Activated T-cell treated with anti-CD3 and anti-CD28 coated beads, Interleukin-2, amount 50 U/mL, for 72 hours (primary cell): ENCODE results near the gene HUS1. TPM values are rescaled to one million over a fixed set of nuclear protein-coding genes. Genes with fewer than 3 reads are reported as not detected.
"Not testable (repeated sequence)": the region's sequence is repeated elsewhere in the genome, so short reads cannot be mapped to it uniquely, and the experiment has no call there.

Source experiments
- ATAC-seq, 2 donors: fragments of 150-1000 bp; cut with Tn5 transposase; replicated peaks in 1 of 2; 2 replicates each; pipeline ENCODE4 v1.10.0; 2021; ENCODE audit warnings: moderate library complexity in 2 of 2, mild to moderate bottlenecking in 1 of 2
- DNase-seq, 2 donors: peaks; one replicate each; pipeline ENCODE4 v3.0.0; 2021 to 2022; ENCODE audit warnings: mixed read lengths in 1 of 2
- H3K27ac Mint-ChIP-seq: one replicate; pipeline ENCODE4 v1.8.0; 2022; ENCODE audit warnings: mild to moderate bottlenecking, moderate library complexity, mixed read lengths
- H3K27me3 Mint-ChIP-seq: one replicate; pipeline ENCODE4 v1.8.0; 2022; ENCODE audit warnings: low read depth, mixed read lengths
- H3K36me3 Mint-ChIP-seq, 2 donors: one replicate each; pipeline ENCODE4 v1.8.0; 2022; ENCODE audit warnings: mixed read lengths in 2 of 2, mild to moderate bottlenecking in 1 of 2; ENCODE audit not compliant: insufficient read depth in 2 of 2
- H3K4me1 Mint-ChIP-seq: one replicate; pipeline ENCODE4 v1.8.0; 2022; ENCODE audit warnings: low read depth, mixed read lengths
- H3K4me3 Mint-ChIP-seq, 2 donors: one replicate each; pipeline ENCODE4 v1.8.0; 2022; ENCODE audit warnings: mild to moderate bottlenecking in 2 of 2, mixed read lengths in 2 of 2, moderate library complexity in 2 of 2
- H3K9me3 Mint-ChIP-seq, 2 donors: one replicate each; pipeline ENCODE4 v1.8.0; 2022; ENCODE audit warnings: mixed read lengths in 2 of 2
- total RNA-seq, 2 donors: library from RNA; stranded (reverse); gene quantifications; one replicate each; pipeline ENCODE4 v1.2.3, GENCODE V29; 2022

The HUS1 gene
- total RNA-seq, 2 donors from 2014 or later: 38.3 to 41.1 TPM

- Mint-ChIP-seq H3K27ac (no peak within 1 kb of the TSS), H3K4me1 (no peaks in the 10 kb centered on the region), H3K4me3 (no peak within 1 kb of the TSS), H3K36me3 (no peaks in the 10 kb centered on the region), H3K9me3 (no peaks in the 10 kb centered on the region), H3K27me3 (no peaks in the 10 kb centered on the region)
- DNase-seq (no peak), ATAC-seq (no peak)
These were observed 31.1 kb downstream of the HUS1 start, which contains the start of gene PKD1L1 for GRCh38 chr7:47948141-47948790. PKD1L1 (minus strand) TSS chr7:47948466; CDS start chr7:47948440, 26 bp downstream.

DNA sequence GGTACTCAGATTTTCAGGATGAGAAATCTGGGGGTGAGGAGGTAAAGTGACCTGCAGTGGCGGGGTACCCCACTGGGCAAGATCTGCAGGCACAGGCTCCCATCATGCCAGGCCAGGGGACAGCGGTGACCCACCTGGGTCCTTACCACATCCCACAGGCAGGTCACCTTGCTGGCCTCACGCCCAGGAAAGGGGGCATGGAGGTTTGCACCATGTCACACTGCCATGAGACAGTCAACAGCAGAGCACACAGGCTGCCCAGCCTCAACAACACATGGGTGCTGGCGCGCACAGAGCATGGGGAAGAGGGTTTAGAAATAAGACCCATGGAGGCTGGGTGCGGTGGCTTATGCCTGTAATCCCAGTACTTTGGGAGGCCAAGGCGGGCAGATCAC is 32.1 kb downstream of the HUS1 start:
- H3K27ac Mint-ChIP-seq: no peak overlapping the region
- H3K4me1 Mint-ChIP-seq: no peaks in the 10 kb centered on the region
- no peak overlapping the region for H3K4me3 Mint-ChIP-seq
- no peaks in the 10 kb centered on the region for H3K27me3 Mint-ChIP-seq
- DNase-seq (no peak), ATAC-seq (no peak)
- H3K9me3 Mint-ChIP-seq: no peaks in the 10 kb centered on the region
- H3K36me3 Mint-ChIP-seq: no peaks in the 10 kb centered on the region

DNA sequence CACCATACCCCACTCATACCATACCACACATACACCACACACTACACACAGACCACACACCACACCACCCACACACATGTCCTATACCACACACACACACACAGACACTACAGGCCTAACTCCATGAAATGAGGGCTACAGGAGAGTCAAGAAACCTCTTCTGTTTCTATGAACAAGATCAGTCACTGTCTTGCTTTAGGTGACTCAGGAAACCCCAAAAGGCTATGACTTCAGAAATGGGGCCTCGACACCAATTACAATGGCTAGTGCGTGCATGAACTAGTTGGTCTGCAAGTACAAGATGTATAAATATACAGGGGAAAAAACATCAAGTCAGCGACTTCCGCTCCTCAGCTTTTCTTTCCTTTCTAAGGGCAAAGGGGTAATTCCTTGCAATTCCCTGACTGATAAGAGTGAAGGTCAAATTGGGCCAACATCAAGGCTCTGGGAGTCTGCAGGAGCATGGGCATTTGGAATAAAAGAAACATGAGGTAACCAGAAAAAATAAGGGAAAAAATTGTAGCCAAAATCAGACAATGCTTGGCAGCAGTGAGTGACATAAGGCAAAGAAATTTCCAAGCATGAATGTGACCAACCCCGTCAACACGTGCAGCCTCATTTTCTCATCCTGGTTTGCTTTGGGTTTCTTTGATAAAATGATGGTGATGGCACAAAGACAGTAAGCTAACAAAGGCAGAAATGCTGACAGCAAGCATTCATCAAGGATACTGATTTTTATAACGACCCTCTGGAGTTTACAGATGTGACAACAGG is 32.6 kb downstream of the HUS1 start:
- no peaks in the 10 kb centered on the region for H3K4me1 Mint-ChIP-seq
- DNase-seq (peak; percentile 11 to 15), ATAC-seq (peak; percentile 73 to 74)
- H3K9me3 Mint-ChIP-seq: no peaks in the 10 kb centered on the region
- no peaks in the 10 kb centered on the region for H3K27me3 Mint-ChIP-seq
- H3K4me3 Mint-ChIP-seq: no peak overlapping the region
- H3K36me3 Mint-ChIP-seq: no peaks in the 10 kb centered on the region
- H3K27ac Mint-ChIP-seq: no peak overlapping the region

DNA sequence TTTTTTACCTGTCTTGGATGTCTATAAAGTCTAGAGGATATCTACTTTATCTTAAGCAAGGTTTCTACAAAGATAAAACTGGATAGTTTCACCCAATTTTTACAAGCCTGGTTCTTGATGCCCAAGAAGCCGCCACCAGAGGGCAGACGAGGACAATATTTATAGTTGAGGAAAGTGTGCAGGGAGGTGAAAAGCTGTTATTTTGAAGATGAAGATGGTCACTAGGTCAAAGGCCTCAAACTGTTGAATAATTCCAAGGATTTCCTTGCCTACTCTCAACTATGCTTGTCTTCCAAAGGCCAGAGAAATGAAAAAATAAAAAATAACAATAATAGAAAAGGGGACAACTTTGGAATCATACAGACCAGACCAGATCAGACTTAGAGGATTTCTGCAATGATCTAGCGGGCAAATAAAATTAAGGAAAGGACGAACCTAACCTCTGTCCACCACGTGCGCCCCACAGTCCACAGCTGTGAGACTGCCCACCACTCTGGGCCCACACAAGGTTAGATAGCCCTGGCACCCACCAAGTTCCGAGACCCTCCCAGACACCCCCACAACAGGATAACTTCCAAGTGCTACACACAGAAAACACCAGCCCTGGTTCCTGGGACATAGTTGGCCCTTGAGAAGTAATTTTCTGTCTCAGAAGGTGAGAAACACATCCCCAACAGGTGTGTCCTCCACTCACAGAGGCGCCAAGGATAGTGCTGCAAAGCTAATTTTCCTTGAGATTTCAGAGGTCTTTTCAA is 34.0 kb downstream of the HUS1 start:
- Mint-ChIP-seq H3K9me3 (no peaks in the 10 kb centered on the region), H3K4me1 (no peaks in the 10 kb centered on the region), H3K27me3 (no peaks in the 10 kb centered on the region), H3K36me3 (no peaks in the 10 kb centered on the region), H3K27ac (no peak overlapping the region), H3K4me3 (no peak overlapping the region)
- ATAC-seq (peak in 1 of 2 donors; percentile 44), DNase-seq (peak; percentile 72 to 75)

- H3K4me3 Mint-ChIP-seq: no peak overlapping the region
- no peak for ATAC-seq
These were observed 34.7 kb downstream of the HUS1 start for GRCh38 chr7:47944536-47945260.

GRCh38 chr7:47943676-47944474 is 35.5 kb downstream of the HUS1 start:
- Mint-ChIP-seq H3K9me3 (no peaks in the 10 kb centered on the region), H3K4me1 (no peaks in the 10 kb centered on the region), H3K27me3 (no peaks in the 10 kb centered on the region), H3K36me3 (no peaks in the 10 kb centered on the region), H3K4me3 (no peak overlapping the region), H3K27ac (no peak overlapping the region)
- DNase-seq: no peak
- ATAC-seq: no peak

More at GRCh38 chr7:47944536-47945260, 34.7 kb downstream of the HUS1 start:
- Mint-ChIP-seq H3K9me3 (no peaks in the 10 kb centered on the region), H3K27me3 (no peaks in the 10 kb centered on the region), H3K27ac (no peak overlapping the region), H3K4me1 (no peaks in the 10 kb centered on the region), H3K36me3 (no peaks in the 10 kb centered on the region)
- no peak for DNase-seq

- not testable (repeated sequence) for H3K36me3 Mint-ChIP-seq, H3K4me3 Mint-ChIP-seq, H3K9me3 Mint-ChIP-seq, ATAC-seq, H3K4me1 Mint-ChIP-seq, DNase-seq, H3K27me3 Mint-ChIP-seq, H3K27ac Mint-ChIP-seq
These were observed 36.8 kb downstream of the HUS1 start for GRCh38 chr7:47942651-47943050.

- no peak for ATAC-seq
- peaks cover 9% of the 10 kb centered on the region for H3K4me1 Mint-ChIP-seq
These were observed 37.3 kb downstream of the HUS1 start for GRCh38 chr7:47942132-47942531.

GRCh38 chr7:47941136-47941844 is 38.1 kb downstream of the HUS1 start:
- ATAC-seq (no peak), DNase-seq (no peak)
- Mint-ChIP-seq H3K27me3 (no peaks in the 10 kb centered on the region), H3K36me3 (no peaks in the 10 kb centered on the region), H3K9me3 (no peaks in the 10 kb centered on the region), H3K4me1 (peaks cover 9% of the 10 kb centered on the region), H3K27ac (no peak overlapping the region), H3K4me3 (no peak overlapping the region)

More at GRCh38 chr7:47942132-47942531, 37.3 kb downstream of the HUS1 start:
- H3K27ac Mint-ChIP-seq: no peak overlapping the region
- DNase-seq: no peak
- no peaks in the 10 kb centered on the region for H3K36me3 Mint-ChIP-seq
- H3K9me3 Mint-ChIP-seq: no peaks in the 10 kb centered on the region
- no peak overlapping the region for H3K4me3 Mint-ChIP-seq
- no peaks in the 10 kb centered on the region for H3K27me3 Mint-ChIP-seq

DNA sequence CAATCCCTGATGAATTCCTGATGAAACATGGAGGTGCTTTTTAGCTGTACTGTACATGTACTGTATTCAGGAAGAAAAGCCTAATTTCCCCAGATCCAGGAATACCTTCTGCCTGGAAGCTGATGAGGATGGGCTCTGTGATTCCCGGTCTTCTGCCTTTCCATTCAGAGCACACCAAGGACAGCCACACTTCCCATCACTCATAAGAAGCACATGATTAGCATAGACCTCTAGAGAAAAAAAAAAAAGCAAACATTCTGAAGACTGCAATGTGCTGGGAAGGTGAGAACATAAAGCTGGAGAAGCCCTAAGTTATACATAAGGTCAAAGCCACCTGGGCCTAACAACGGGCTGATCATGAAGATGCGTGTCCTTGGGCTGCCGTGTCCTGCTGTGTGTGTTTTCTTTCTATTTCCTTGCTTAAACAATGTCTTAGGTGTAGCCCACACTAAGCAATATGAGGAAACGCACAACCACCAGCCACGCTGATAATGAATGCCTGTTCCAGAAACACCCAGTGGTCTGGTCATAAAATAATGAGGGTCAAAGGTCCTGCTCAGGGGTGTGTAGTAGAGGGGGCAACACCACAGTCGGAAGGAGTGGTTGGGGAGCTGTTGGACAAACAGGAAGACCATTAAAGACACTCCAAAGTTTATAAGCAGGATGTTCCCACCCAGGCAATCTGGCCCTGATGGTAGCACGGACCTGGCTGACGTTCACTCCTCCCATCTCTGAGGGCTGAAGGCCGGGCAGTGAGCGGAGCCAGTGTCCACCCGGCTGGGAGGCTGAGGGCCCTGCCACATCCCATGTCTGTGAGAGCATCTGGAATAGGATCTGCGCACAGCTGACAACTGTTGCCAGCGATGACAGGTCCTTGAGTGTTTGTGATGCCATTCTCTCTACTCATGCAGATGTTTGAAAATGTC is 39.1 kb downstream of the HUS1 start:
- H3K27ac Mint-ChIP-seq: no peak overlapping the region
- no peaks in the 10 kb centered on the region for H3K9me3 Mint-ChIP-seq
- H3K36me3 Mint-ChIP-seq: no peaks in the 10 kb centered on the region
- DNase-seq (no peak), ATAC-seq (no peak)
- H3K4me3 Mint-ChIP-seq: no peak overlapping the region
- H3K4me1 Mint-ChIP-seq: peaks cover 9% of the 10 kb centered on the region
- H3K27me3 Mint-ChIP-seq: no peaks in the 10 kb centered on the region

DNA sequence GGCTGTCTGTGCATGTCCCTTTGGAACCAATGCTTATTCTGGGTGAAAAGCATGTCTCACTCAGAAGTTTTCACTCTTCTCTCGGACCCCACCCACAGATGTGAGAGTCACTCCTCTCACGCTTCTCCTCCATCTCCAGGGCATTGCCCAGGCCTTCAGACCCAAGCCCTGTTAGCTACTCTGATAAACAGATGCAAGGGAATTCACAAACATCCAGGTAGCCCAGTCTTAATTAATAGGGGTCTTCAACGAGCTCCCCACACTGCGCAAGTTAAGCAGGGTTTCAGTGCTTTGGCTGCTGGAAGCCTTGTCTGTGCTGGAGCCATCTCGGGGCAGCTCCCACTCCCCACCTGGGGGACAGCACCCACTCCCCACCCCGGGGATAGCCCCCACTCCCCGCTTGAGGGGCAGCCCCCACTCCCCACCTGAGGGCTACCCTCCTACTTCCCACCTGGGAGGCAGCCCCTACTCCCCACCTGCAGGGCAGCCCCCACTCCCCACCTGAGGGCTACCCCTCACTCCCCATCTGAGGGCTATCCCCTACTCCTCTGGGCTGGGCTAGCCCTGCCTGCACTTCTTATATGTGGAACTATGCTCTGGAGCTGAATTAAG is 39.9 kb downstream of the HUS1 start:
- H3K4me1 Mint-ChIP-seq: peaks cover 9% of the 10 kb centered on the region
- no peak for ATAC-seq
- no peaks in the 10 kb centered on the region for H3K27me3 Mint-ChIP-seq
- no peak overlapping the region for H3K27ac Mint-ChIP-seq
- H3K36me3 Mint-ChIP-seq: no peaks in the 10 kb centered on the region
- H3K9me3 Mint-ChIP-seq: no peaks in the 10 kb centered on the region
- no peak overlapping the region for H3K4me3 Mint-ChIP-seq
- DNase-seq: no peak
